H54 (cell line): ENCODE measurements around the gene SMPD2.

Experiments used
- DNase-seq: peaks from one replicate; pipeline ENCODE4 v3.0.0; 2011; ENCODE audit warnings: low spot score, mixed read lengths; ENCODE audit not compliant: insufficient read length
- FAIRE-seq: peaks from 3 replicates; lab custom pipeline; 2011; peaks lifted over from hg19 to GRCh38; lab: Jason Lieb, UNC
- POLR2A ChIP-seq: IDR thresholded peaks from 2 replicates; pipeline ENCODE4 v1.6.1; 2011; ENCODE audit warnings: low read depth, mild to moderate bottlenecking, low read length

SMPD2 gene

GRCh38 chr6:109477184-109477583 is 36.7 kb downstream of the SMPD2 start:
- DNase-seq (no peak), FAIRE-seq (no peak)
- no peak for TF ChIP-seq POLR2A

GRCh38 chr6:109477725-109478124 is 37.2 kb downstream of the SMPD2 start:
- FAIRE-seq, result no peak

DNA sequence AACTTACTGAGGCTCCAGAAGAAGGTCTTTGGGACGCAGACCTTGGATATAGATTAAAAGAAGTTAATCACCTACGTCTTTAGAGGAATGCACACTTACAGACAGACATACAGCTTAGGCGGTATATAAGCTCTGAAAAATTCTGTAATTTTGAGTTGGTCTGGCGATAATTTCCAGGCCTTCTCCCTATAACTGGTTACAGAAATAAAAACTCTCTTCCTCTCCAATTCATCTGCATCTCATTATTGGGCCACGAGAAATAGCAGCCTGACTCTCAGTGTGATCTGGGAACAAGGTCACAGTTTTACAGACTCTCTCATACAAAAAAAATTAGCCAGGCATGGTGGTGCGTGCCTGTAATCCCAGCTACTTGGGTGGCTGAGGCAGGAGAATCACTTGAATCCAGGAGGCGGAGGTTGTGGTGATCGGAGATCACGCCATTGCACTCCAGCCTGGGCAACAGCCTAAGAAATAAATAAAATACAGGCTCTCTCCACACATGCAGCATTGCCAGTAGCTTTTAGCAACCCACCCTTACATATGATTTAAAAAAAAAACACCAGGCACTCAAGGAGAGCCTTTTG is 37.8 kb downstream of the SMPD2 start:
- DNase-seq (no peak), FAIRE-seq (no peak)
- no peak for TF ChIP-seq POLR2A

More at GRCh38 chr6:109477725-109478124, 37.2 kb downstream of the SMPD2 start:
- TF ChIP-seq POLR2A, result no peak
- DNase-seq, result no peak

- FAIRE-seq, result no peak
- TF ChIP-seq POLR2A, result no peak
- no peak for DNase-seq
Observed at GRCh38 chr6:109478841-109479624, 38.5 kb downstream of the SMPD2 start.

- DNase-seq (no peak), FAIRE-seq (no peak)
- no peak for TF ChIP-seq POLR2A
Observed at GRCh38 chr6:109480993-109481480, 40.5 kb downstream of the SMPD2 start.

DNA sequence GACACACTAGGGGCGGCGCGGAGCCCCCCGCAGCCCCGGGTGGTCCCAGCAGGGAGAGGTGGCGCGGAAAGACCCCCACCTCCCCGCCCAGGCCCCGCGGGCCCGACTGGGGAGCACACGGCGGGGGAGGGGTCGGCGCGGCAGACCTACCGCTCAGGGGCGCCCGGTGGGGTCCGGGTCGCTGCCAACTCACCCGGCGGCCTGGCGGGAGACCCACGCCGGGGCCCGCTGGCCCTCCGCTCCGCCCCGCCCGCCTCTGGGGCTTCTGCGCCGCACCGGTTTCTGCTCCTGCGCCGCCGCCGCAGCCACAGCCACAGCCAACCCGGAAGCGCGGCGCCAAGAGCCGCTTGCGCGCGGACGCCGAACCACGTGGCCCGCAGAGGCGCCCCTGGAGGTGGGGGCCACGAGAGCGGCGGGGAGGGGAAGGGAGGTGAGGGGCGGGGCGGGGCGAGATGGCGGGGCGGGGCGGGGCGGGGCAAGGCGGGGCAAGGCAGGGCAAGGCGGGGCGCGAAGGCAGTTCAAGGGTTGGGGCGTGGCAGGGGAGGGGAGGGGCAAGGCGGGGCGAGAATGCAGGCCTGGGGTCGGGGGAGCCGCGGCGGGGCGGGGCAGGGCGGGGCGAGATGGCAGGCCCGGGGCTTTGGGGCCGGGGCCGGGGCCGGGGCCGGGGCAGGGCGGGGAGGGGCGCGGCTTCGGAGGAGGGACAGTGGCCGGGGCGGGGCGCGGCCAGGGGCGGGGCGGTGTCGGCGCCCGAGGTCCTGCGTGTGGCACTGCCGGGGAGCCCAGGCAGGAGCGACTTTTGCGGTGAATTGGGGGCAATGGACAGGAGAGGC is 42.6 kb downstream of the SMPD2 start, which contains the start of gene ZBTB24:
Gene ZBTB24, minus strand, starts transcription at position 315 of the 830 bp plus-strand sequence. CDS start 1,193 bp downstream, outside the sequence.
- FAIRE-seq (no peak), DNase-seq (peak; percentile 70)
- TF ChIP-seq POLR2A, result peak; percentile 68

DNA sequence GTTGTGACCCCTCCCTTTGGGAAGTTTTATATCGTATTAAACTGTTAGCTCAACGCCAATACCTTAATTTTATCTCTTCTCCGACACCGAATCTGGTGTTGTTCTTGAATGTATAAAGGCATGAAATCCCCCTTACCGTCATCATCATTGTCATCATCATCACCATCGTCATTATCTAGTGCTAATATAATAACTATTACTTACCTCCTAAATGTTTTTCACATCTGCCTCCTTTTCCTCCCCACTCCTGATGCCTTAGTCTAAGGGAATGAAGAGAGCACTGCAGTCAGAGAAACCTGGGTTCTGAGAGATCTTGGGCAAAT is 43.2 kb downstream of the SMPD2 start:
- no peak for FAIRE-seq
- DNase-seq, result no peak

DNA sequence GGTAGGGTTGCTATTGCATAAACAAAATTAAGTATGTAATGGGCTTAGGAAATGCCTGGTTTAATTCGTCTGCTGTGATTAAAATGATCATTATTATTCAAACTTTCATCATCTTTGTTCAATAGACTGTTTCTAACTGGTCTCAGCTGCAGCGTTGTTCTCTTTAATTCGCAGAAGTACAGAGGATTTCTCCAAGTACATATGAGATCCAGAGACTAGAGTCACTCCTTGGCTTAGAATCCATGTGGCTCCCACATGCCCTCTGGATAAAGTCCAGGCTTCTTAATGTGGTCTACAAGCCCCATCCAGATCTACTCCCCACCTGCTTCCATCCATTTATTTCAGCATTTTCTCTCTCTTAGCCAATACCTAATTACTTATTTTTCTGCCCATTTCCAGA is 43.6 kb downstream of the SMPD2 start:
- DNase-seq, result no peak
- FAIRE-seq, result no peak
- no peak for TF ChIP-seq POLR2A

More for the DNA sequence above, 43.2 kb downstream of the SMPD2 start:
- TF ChIP-seq POLR2A, result no peak

GRCh38 chr6:109485266-109485935 is 44.9 kb downstream of the SMPD2 start:
- TF ChIP-seq POLR2A, result no peak
- no peak for FAIRE-seq

DNA sequence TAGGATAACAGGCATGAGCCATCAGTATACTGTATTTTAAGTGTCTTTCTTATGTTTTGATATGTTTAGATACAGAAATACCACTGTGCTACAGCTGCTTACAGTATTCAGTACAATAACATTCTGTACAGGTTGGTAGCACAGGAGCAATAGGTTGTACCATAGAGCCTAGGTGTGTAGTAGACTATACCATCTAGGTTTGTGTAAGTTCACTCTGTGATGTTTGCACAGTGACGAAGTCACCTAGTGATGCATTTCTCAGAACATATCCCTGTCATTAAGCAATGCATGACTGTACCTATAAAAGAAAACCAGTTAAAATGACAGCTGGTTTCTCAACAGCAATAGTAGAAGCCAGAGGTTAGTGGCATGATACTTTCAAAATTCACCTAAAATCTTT is 45.5 kb downstream of the SMPD2 start:
- DNase-seq (no peak), FAIRE-seq (no peak)
- TF ChIP-seq POLR2A, result no peak

More at GRCh38 chr6:109485266-109485935, 44.9 kb downstream of the SMPD2 start:
- no peak for DNase-seq

- FAIRE-seq, result no peak
- TF ChIP-seq POLR2A, result no peak
- no peak for DNase-seq
Observed at GRCh38 chr6:109488001-109488400, 47.5 kb downstream of the SMPD2 start.

DNA sequence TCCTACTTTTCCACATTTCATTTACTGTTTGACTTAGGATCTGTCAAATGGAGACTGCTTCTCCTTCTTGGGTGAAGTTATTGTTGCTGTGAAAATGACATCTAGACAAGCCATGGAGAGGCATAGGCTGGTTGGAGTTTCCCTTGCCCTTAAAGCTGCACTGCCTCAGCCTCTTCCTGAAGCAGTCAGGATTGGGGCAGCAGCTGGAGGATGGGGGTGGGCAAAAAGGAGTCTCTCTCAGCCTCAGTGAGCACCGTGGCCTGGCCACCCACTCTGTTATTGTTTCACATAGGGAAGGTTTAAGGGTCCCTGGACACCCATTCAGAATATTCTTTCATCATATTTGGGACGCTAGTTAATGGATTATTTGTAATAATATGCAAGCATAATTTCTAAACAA is 50.2 kb downstream of the SMPD2 start:
- DNase-seq, result no peak
- TF ChIP-seq POLR2A, result no peak
- FAIRE-seq, result no peak

DNA sequence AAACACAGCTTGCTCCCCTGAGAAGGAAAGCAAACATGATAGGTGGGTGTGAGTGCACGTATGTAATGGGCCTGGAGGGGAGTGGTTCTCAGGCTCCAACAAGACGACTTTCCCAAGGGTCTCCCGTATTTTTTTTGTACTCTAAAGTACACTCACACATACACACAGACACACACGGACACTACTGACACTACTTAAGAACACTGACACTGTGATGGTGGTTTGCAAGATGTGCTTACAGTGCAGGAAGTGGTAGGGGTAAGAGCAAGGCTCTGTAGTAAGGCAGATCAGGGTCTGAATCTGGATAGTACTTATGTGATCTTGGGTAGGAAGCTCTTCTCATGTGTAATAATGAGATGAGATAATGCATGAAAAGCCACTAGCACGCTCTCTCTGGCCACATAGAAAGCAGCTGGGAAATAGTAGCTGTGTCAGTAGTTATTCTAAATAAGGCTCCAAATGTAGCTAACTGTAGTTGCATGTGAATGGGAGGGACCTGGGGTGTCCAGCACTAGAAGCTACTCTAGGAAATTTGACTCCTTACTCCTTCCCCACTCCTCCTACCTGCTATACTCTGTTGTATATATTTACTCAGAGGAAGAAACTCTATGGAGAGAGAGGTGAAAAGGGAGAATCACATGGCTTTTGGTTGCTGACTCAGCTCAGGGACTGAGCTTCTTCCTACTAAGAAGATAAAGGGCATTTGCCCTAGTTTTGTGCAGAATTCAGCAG is 50.8 kb downstream of the SMPD2 start:
- TF ChIP-seq POLR2A, result no peak
- no peak for FAIRE-seq
- no peak for DNase-seq
